ENCODE measurements around the gene FGF14. TPM values are rescaled to one million over a fixed set of nuclear protein-coding genes. Genes with fewer than 3 reads are reported as not detected.

The FGF14 gene
- total RNA-seq, 1 donor from 2014 or later, result 0.06 TPM

DNA sequence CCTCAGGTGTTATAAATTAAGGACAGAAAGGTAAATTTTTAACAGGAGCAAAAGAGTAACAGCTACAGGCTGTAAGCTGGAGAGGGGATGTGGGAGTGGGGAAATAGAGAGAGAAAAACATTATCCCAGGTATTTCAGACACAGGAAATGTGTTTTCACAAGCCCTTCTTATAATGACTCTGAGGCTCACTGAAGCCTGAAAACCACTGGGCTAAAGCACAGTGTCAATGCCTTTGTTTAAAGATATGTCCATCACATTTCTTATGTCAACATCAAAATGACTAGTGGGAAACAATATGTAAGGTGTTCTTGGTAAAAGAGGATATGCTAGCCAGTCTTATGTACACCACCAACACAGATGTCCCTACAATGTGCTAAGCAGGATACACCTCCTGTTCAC, 365.9 kb downstream of the FGF14 start:
- no peak overlapping the region for H3K4me3 ChIP-seq (ENCODE audit: low read depth, low read length)
- TF ChIP-seq CTCF (conservative IDR thresholded peaks at IDR 0.05; ENCODE audit: low read depth, low read length), result no peak
- DNase-seq (ENCODE audit: low read depth), result no peak

GRCh38 chr13:102033857-102034331, 368.0 kb downstream of the FGF14 start:
- TF ChIP-seq CTCF (conservative IDR thresholded peaks at IDR 0.05; ENCODE audit: low read depth, low read length), result no peak
- peak; percentile 47 for DNase-seq (ENCODE audit: low read depth)
- no peak overlapping the region for H3K4me3 ChIP-seq (ENCODE audit: low read depth, low read length)

DNA sequence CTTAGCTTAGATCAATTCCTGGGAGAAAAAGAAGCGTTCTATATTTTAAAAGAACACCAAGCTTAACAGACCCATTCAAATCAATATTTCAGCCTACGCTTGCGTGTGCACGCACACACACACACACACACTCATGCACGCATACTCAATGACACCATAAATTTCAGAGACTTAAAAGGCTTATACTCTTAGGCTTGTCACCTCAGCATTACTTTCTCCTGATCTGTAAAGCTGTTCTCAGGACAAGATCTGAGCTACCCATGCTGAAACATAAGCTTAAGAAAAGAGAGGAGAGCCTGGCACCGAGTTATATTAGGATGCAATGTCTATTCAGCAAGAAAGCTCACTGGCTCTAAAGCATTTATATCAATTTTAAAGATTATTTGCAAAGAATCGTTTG, 368.5 kb downstream of the FGF14 start:
- DNase-seq (ENCODE audit: low read depth), result no peak
- no peak for TF ChIP-seq CTCF (conservative IDR thresholded peaks at IDR 0.05; ENCODE audit: low read depth, low read length)
- H3K4me3 ChIP-seq (ENCODE audit: low read depth, low read length), result no peak overlapping the region

DNA sequence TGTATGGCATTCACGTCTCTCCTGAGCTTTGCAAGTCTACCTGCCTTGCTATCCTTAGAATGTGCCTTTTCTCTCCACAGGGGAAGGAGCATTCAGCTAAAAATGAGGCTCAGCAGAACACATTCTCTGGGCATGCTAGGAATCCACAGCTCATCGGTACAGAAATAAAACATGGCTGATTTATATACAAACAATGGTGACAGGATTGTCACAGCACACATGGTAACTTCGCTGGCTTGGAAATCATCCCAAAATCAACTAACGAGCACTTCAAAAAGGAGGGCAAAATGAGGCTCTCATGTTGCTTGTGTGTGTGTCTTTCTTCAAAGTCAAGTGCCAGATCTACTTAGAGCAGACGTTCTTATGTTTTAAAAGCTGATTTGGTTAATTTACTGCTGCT, 373.0 kb downstream of the FGF14 start:
- TF ChIP-seq CTCF (conservative IDR thresholded peaks at IDR 0.05; ENCODE audit: low read depth, low read length), result no peak
- no peak for DNase-seq (ENCODE audit: low read depth)
- H3K4me3 ChIP-seq (ENCODE audit: low read depth, low read length), result no peak overlapping the region

- DNase-seq (ENCODE audit: low read depth), result no peak
- H3K4me3 ChIP-seq (ENCODE audit: low read depth, low read length), result no peak overlapping the region
- no peak for TF ChIP-seq CTCF (conservative IDR thresholded peaks at IDR 0.05; ENCODE audit: low read depth, low read length)
Measured at GRCh38 chr13:102028206-102028605, 373.6 kb downstream of the FGF14 start.

DNA sequence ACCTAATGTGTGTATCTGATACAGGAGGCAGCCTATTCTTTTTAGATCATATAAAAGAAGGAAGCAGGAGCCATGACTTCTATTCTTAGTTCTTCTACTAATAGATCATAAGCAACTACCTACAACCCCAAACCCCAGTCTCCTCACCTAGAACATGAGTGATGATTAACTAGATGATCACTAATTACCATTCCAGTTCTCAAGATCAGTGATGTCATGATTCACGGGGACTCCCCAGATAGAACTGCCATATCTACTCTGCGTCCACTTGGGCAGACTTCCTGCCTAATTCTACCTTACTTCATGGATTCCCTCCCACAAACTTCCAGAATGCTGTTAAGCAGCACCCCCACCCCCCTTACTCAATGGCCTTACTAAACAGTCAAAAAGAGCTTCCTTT, 380.1 kb downstream of the FGF14 start:
- no peak for DNase-seq (ENCODE audit: low read depth)
- no peak for TF ChIP-seq CTCF (conservative IDR thresholded peaks at IDR 0.05; ENCODE audit: low read depth, low read length)
- no peak overlapping the region for H3K4me3 ChIP-seq (ENCODE audit: low read depth, low read length)

DNA sequence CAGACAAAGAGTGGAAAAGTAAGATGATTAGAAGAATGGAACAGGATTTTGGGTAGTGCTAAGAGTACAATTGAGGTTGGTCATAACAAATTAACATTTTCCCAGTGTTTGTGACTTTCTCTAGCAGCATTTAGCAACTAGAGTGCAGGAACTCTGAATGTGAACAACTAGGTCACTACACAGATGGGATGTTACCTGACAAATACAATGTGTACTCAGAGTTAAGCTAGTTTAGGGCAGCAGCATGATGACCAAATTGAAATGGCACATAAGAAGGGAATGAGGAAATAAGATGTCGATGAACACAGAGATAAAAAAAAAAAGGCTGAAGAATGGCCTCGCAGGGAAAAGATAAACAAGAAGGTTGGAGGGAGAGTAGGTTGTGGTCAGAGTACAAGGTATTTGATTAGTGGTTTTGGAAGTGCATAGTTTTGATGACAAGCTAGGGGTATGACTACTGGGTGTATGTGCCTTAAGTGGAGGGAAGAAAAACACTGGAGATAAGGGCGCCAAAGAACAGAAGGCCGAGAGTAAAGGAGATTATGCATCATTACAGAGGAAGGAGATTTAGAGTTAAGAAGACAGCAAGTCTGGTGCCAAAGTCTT, 381.1 kb downstream of the FGF14 start:
- no peak for DNase-seq (ENCODE audit: low read depth)
- TF ChIP-seq CTCF (conservative IDR thresholded peaks at IDR 0.05; ENCODE audit: low read depth, low read length), result no peak
- no peak overlapping the region for H3K4me3 ChIP-seq (ENCODE audit: low read depth, low read length)
